Activated CD4-positive, alpha-beta T cell treated with anti-CD3 and anti-CD28 coated beads, Interleukin-2, amount 10 ng/mL, durations not matched to agents 24 days and 14 days (primary cell): ENCODE measurements around the gene ACIN1. TPM values are rescaled to one million over a fixed set of nuclear protein-coding genes. Genes with fewer than 3 reads are reported as not detected.

Experiments
- DNase-seq: peaks from one replicate; pipeline ENCODE4 v3.0.0; 2022
- H3K27ac Mint-ChIP-seq: one replicate; pipeline ENCODE4 v1.8.0; 2022; ENCODE audit warnings: mild to moderate bottlenecking, mixed read lengths
- H3K27me3 Mint-ChIP-seq: one replicate; pipeline ENCODE4 v1.8.0; 2022; ENCODE audit warnings: mixed read lengths
- H3K36me3 Mint-ChIP-seq: one replicate; pipeline ENCODE4 v1.8.0; 2022; ENCODE audit warnings: low read depth, mild to moderate bottlenecking, mixed read lengths
- H3K4me1 Mint-ChIP-seq: one replicate; pipeline ENCODE4 v1.8.0; 2021; ENCODE audit warnings: mixed read lengths
- H3K4me3 Mint-ChIP-seq: one replicate; pipeline ENCODE4 v1.8.0; 2022; ENCODE audit warnings: mild to moderate bottlenecking, moderate library complexity, mixed read lengths
- H3K9me3 Mint-ChIP-seq: one replicate; pipeline ENCODE4 v1.8.0; 2021; ENCODE audit warnings: mixed read lengths
- intact Hi-C: fragments of 100-400 bp; cut with micrococcal nuclease; formaldehyde crosslinking; loops from one replicate; pipeline ENCODE4 v1.15.1; 2023
- total RNA-seq: library from RNA; stranded (reverse); gene quantifications from 2 replicates; pipeline ENCODE4 v1.2.3, GENCODE V29; 2022

Gene ACIN1, protein sequence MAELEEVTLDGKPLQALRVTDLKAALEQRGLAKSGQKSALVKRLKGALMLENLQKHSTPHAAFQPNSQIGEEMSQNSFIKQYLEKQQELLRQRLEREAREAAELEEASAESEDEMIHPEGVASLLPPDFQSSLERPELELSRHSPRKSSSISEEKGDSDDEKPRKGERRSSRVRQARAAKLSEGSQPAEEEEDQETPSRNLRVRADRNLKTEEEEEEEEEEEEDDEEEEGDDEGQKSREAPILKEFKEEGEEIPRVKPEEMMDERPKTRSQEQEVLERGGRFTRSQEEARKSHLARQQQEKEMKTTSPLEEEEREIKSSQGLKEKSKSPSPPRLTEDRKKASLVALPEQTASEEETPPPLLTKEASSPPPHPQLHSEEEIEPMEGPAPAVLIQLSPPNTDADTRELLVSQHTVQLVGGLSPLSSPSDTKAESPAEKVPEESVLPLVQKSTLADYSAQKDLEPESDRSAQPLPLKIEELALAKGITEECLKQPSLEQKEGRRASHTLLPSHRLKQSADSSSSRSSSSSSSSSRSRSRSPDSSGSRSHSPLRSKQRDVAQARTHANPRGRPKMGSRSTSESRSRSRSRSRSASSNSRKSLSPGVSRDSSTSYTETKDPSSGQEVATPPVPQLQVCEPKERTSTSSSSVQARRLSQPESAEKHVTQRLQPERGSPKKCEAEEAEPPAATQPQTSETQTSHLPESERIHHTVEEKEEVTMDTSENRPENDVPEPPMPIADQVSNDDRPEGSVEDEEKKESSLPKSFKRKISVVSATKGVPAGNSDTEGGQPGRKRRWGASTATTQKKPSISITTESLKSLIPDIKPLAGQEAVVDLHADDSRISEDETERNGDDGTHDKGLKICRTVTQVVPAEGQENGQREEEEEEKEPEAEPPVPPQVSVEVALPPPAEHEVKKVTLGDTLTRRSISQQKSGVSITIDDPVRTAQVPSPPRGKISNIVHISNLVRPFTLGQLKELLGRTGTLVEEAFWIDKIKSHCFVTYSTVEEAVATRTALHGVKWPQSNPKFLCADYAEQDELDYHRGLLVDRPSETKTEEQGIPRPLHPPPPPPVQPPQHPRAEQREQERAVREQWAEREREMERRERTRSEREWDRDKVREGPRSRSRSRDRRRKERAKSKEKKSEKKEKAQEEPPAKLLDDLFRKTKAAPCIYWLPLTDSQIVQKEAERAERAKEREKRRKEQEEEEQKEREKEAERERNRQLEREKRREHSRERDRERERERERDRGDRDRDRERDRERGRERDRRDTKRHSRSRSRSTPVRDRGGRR
- 221 and 224 TPM in 2 replicates for total RNA-seq

DNA sequence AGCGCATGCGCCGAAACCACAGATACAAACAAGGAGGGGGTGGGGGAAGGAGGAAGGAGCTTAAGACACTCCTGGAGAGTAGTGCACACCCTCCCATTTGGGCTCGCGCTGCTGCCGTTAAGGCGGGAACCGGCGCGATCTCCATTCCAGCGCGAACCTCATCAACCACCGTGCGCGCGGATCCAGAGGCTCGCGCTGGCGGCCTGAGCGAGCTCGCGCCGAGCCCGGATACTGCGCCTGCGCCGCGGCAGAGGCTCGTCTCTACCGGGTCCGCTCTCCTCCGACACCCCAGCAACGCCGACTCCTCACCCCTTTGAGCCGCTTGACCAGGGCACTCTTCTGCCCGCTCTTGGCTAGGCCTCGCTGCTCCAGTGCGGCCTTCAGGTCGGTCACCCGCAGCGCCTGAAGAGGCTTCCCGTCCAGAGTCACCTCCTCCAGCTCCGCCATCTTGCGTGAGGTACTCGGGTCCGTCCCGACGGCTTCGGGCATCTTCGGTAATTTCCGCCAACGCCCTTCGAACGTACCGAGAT, at the start of gene ACIN1:
TSS of gene ACIN1 (minus strand) at position 471 of the 530 bp plus-strand sequence. CDS start at position 447, 24 bp downstream.
- no peaks in the 10 kb centered on the region for H3K9me3 Mint-ChIP-seq
- H3K4me1 Mint-ChIP-seq = peaks cover 29% of the 10 kb centered on the region
- H3K27ac Mint-ChIP-seq = no peak within 1 kb of the TSS
- no peak for DNase-seq
- H3K4me3 Mint-ChIP-seq = no peak within 1 kb of the TSS
- no peaks in the 10 kb centered on the region for H3K27me3 Mint-ChIP-seq
- intact Hi-C loops = loop anchor here (1.0 to 10.0 kb wide), 8 partner anchors 9 to 460 kb away; partner anchors contain the start of genes HOMEZ, PABPN1, RBM23 and THTPA
- peaks cover 46% of the 10 kb centered on the region for H3K36me3 Mint-ChIP-seq

DNA sequence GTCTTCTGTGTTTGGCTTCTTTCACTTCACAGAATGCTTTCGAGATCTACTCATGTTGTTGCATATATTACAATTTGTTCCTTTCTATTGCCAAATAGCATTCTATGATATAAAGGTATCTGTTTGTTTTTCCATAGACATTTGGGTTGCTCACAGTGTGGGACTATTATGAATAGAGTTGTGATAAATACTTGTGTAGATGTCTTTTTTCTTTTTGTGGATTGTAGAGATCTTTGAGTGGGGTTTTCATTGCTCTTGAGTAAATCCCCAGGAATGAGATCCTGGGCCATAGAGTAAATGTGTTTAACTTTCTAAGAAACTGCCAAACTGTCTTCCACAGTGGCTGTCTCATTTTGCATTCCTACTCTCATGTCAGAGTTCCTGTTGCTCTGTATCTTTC, 49.0 kb upstream of the ACIN1 start:
- no peaks in the 10 kb centered on the region for H3K36me3 Mint-ChIP-seq
- peaks cover 6% of the 10 kb centered on the region for H3K27me3 Mint-ChIP-seq
- no peak for DNase-seq
- H3K4me1 Mint-ChIP-seq = peaks cover 2% of the 10 kb centered on the region
- H3K9me3 Mint-ChIP-seq = no peaks in the 10 kb centered on the region
- no peak overlapping the region for H3K4me3 Mint-ChIP-seq
- intact Hi-C loops = no loop called here
- no peak overlapping the region for H3K27ac Mint-ChIP-seq

DNA sequence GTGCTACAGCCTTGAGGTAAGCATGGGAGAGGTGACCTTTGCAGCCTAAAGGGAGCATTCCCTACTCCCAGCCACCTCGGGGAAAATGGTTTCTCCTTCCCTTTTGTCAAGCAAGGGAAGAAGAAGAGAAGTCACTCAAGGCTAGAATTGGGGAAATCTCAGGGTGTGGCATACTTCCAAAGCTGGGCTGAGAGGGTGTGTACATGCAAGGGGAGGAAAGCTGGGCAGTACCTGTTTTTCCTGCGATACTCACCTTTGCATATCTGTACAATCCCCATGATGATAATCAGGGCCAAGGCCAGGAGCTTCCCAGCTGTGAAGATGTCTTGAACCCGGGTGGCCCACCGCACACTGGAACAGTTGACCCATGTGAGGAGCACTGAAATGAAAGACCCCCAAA, 47.9 kb upstream of the ACIN1 start:
- no peak overlapping the region for H3K4me3 Mint-ChIP-seq
- H3K4me1 Mint-ChIP-seq = peaks cover 2% of the 10 kb centered on the region
- no peaks in the 10 kb centered on the region for H3K36me3 Mint-ChIP-seq
- no peaks in the 10 kb centered on the region for H3K9me3 Mint-ChIP-seq
- intact Hi-C loops = no loop called here
- peaks cover 6% of the 10 kb centered on the region for H3K27me3 Mint-ChIP-seq
- DNase-seq = no peak
- H3K27ac Mint-ChIP-seq = no peak overlapping the region

DNA sequence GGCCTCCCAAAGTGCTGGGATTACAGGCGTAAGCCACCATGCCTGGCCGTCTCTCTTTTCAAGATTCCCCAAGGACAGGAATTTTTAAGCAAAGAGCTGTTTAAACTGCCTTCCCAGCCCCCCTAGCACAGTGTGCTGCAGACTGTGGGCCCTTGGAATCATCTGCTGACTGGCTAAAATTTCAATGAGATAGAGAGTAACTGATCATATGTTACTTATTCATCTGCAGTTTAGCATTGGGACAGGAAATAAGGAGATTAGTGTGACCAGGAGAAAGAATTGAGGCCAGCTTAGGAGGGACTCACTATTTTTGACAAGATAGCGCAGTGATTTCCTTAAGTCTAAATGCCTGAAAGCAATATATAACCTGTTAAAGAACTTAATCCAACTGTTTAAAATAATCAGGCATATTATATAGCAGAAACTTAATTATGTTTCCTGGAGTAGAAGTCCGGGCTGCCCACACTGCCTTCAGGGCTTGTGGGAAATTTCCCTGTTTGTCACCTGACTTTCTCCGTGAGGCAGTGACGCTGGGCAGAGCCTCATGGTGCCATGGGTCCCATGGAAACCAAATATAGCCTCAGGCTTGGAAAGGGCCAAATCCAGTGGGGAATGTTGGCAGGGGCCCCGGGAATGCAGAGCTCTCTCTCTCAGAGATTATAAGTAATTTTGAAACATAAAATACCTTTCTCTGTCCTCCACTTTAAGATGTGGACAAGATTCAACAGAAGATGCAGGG, 46.9 kb upstream of the ACIN1 start:
- DNase-seq = no peak
- H3K4me1 Mint-ChIP-seq = peaks cover 2% of the 10 kb centered on the region
- no peak overlapping the region for H3K4me3 Mint-ChIP-seq
- H3K27ac Mint-ChIP-seq = no peak overlapping the region
- H3K27me3 Mint-ChIP-seq = peaks cover 3% of the 10 kb centered on the region
- H3K36me3 Mint-ChIP-seq = no peaks in the 10 kb centered on the region
- no peaks in the 10 kb centered on the region for H3K9me3 Mint-ChIP-seq
- intact Hi-C loops = no loop called here

DNA sequence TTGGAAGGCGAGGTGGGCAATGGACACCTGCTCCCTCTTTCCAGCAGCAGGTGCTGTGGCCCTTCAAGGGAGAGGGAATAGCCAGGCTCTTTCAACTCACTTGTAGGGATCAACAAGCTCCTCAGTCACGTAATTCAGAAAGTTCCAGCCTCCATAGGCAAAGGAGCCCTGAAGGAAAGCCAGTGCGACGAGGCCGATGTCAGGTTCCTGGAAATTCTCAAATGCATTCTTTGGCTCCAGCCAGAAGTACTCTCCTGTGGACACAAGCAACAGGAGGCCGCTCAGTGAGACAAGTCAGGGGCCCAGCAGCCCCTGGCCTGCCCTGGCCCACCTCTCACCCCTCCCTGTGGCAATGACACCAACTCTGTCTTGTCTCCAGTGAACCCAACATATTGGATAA, 45.4 kb upstream of the ACIN1 start:
- no peak for DNase-seq
- peaks cover 2% of the 10 kb centered on the region for H3K27me3 Mint-ChIP-seq

DNA sequence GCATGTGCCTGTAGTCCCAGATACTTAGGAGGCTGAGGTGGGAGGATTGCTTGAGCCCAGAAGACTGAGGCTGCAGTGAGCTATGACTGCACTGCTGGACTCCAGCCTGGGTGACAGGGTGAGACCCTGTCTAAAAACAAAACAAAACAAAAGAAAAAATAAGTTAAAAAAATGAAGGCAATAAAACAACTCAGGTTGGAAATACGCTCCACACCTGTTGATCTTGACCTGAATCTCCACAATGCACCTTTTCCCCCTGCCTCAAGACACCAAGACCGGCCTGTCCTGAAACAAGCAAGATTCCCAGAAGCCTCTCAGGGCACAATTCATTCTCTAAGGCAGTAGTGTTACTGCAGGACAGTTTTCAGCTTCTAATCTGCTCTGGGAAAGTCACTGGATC, 44.9 kb upstream of the ACIN1 start:
- DNase-seq = no peak
- Mint-ChIP-seq H3K4me1 (no peaks in the 10 kb centered on the region), H3K9me3 (no peaks in the 10 kb centered on the region), H3K27me3 (peaks cover 2% of the 10 kb centered on the region), H3K27ac (no peak overlapping the region), H3K36me3 (no peaks in the 10 kb centered on the region), H3K4me3 (no peak overlapping the region)
- intact Hi-C loops = no loop called here

More for the DNA sequence above, 45.4 kb upstream of the ACIN1 start:
- no peaks in the 10 kb centered on the region for H3K4me1 Mint-ChIP-seq
- no peak overlapping the region for H3K4me3 Mint-ChIP-seq
- no peak overlapping the region for H3K27ac Mint-ChIP-seq
- H3K36me3 Mint-ChIP-seq = no peaks in the 10 kb centered on the region
- intact Hi-C loops = no loop called here
- H3K9me3 Mint-ChIP-seq = no peaks in the 10 kb centered on the region

DNA sequence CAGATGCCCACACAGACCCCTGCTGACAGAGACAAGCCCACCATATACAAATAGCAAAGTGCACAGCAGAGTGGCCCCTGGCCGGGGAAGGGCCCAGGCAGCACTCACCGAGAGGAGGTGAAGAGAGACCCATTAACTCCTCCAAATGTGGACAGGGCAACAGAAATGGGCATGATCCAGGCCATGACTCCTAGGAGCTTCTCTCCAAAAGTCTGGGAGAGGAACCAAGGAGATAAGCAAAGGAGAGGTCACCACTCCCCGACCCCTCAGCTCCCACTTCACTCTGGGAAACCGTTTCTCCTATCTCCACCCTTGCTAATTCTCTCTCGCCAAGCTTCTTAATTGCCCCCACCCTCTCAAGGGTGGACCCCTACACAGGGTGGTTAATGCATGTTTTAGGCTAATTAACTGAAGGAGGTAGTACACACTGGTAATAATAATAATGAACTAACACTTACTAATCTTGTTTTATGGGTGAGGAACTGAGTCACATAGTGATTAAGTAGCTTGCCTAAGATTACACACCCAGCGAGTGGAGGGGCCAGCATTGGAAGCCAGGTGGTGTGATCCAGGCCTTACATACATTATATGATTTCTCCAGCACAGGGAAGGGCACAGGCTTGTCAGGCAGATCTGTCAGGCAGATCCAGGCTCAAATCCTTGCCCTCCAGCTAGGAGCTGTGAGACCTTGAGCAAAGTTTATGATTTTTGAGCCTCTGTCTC, 43.0 kb upstream of the ACIN1 start:
- no peak for DNase-seq
- H3K4me1 Mint-ChIP-seq = no peaks in the 10 kb centered on the region
- no peaks in the 10 kb centered on the region for H3K9me3 Mint-ChIP-seq
- no peak overlapping the region for H3K27ac Mint-ChIP-seq
- H3K27me3 Mint-ChIP-seq = no peaks in the 10 kb centered on the region
- intact Hi-C loops = no loop called here
- no peaks in the 10 kb centered on the region for H3K36me3 Mint-ChIP-seq
- H3K4me3 Mint-ChIP-seq = no peak overlapping the region

DNA sequence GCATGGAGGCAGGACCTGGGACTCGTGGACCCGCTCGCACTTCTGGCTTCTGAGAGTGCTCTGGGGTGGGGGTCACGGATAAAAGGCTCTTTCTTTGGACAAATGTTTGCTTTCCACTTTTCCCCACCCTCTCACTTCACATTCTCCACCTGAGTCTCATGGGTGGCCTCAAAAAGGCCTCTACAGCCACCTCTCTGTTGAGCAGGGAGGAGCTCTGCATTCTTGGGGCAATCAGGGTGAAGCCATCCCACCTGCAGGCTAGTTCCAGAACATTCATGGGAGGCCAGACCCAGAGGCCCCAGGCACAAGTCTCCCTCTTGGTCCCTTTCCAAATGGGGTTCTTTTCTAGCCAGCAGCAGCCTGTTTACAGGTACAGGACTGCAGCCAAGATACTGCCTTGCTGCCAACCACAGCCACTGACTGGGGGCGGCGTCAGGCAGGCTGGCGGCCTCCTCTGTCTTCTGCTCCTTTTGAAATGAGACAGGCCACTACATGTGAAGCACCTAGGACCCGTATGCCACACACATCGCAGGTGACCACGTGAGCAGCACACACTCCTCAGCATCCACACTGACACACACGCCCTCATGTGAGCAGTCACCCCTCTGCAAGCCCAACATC, 42.4 kb upstream of the ACIN1 start:
- Mint-ChIP-seq H3K36me3 (no peaks in the 10 kb centered on the region), H3K4me3 (no peak overlapping the region), H3K27ac (no peak overlapping the region), H3K4me1 (no peaks in the 10 kb centered on the region), H3K27me3 (no peaks in the 10 kb centered on the region), H3K9me3 (no peaks in the 10 kb centered on the region)
- intact Hi-C loops = no loop called here
- DNase-seq = no peak

DNA sequence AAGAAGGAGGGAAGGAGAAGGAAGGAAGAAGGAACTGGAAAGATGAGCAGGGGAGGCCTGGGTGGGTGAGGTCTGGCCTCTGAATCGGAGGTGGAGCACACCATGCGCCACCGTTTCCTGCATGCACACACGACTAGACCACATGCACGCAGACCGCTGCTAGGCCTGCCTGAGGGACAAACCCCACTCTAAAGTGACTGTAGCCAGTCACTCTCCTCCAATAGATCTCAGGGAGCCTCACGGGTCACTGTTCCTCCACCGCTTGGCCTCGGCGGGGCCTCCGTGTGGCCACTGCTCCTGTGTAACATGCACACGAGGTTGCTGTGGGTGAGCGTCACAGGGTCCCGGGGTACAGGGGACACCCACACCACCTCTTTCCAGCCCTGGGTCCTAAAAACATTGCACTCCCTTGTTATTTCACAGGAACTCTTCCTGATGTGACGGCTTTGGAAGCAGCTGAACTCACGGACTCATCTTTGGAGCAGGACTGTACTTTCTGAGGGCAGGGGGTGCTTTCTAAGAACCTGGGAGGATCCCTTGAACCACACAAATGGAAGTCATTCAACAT, 41.7 kb upstream of the ACIN1 start:
- no peak overlapping the region for H3K27ac Mint-ChIP-seq
- no peaks in the 10 kb centered on the region for H3K9me3 Mint-ChIP-seq
- no peaks in the 10 kb centered on the region for H3K4me1 Mint-ChIP-seq
- intact Hi-C loops = no loop called here
- H3K27me3 Mint-ChIP-seq = no peaks in the 10 kb centered on the region
- H3K36me3 Mint-ChIP-seq = no peaks in the 10 kb centered on the region
- DNase-seq = no peak
- H3K4me3 Mint-ChIP-seq = no peak overlapping the region

DNA sequence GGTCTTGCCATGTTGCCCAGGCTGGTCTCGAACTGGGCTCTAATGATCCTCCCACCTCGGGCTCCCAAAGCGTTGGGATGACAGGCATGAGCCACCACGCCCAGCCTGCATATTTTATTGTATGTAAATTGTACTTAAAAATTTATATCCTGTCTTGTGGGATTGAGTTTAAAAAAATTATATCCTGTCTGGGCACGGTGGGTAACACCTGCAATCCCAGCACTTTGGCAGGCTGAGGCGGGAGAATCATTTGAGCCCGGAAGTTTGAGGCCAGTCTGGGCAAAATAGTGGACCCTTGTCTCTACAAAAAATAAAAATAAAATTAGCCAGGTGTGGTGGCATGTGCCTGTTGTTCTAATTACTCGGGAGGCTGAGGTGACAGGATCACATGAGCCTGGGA, 38.0 kb upstream of the ACIN1 start:
- H3K27ac Mint-ChIP-seq = no peak overlapping the region
- H3K27me3 Mint-ChIP-seq = peaks cover 15% of the 10 kb centered on the region
- H3K4me3 Mint-ChIP-seq = no peak overlapping the region
- H3K36me3 Mint-ChIP-seq = no peaks in the 10 kb centered on the region
- intact Hi-C loops = no loop called here
- peaks cover 4% of the 10 kb centered on the region for H3K4me1 Mint-ChIP-seq
- no peaks in the 10 kb centered on the region for H3K9me3 Mint-ChIP-seq
- no peak for DNase-seq

DNA sequence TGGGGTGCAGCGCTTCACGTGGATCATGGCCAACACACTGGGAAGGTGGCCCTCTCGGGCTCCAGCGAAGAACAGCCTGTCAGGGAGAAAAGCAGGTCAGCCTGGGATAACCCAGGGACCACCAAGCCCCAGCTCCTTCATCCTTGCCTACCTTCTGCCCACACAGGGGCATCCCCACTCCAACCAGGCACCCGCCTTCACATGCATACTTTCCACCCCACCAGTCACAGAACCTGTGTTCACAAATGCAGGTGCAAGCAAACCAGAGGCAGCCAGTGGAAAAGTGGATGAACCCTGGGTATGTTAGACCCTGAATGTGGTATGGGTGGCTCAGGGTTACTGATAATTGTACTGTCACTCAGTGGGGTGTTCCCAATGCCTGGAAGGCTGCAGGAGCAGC, 36.5 kb upstream of the ACIN1 start:
- Mint-ChIP-seq H3K9me3 (no peaks in the 10 kb centered on the region), H3K36me3 (no peaks in the 10 kb centered on the region), H3K4me3 (no peak overlapping the region), H3K27me3 (peaks cover 15% of the 10 kb centered on the region), H3K27ac (no peak overlapping the region), H3K4me1 (peaks cover 4% of the 10 kb centered on the region)
- no peak for DNase-seq
- intact Hi-C loops = no loop called here

DNA sequence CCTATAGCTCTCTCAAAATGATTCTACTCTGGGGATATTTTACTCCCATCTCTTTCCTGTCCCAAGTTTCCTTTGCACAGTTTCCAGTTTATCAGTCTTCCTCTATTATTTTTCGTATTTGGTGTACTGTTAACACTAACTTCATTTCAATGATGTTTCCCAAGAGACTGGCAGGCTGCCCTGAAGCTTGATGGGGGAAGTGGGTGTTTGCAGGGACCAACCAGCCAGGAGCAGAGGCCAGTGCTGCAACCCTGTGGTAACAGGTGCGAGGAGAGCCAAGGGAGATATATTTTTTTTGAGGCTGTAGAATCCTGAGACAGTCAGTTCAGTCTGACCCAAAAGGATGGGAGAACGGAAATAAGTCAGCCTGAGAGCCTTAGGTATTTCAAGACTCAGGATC, 35.9 kb upstream of the ACIN1 start:
- Mint-ChIP-seq H3K9me3 (no peaks in the 10 kb centered on the region), H3K27me3 (peaks cover 15% of the 10 kb centered on the region), H3K27ac (no peak overlapping the region)

More for the DNA sequence above, 35.9 kb upstream of the ACIN1 start:
- Mint-ChIP-seq H3K4me3 (no peak overlapping the region), H3K4me1 (peaks cover 4% of the 10 kb centered on the region), H3K36me3 (no peaks in the 10 kb centered on the region)
- intact Hi-C loops = no loop called here
- no peak for DNase-seq
